Mesendoderm (in vitro differentiated cells): ENCODE results near the gene MARCHF10.

ENCODE experiments used
- DNase-seq: peaks from one replicate; pipeline ENCODE4 v3.0.0; 2013
- H2AK5ac ChIP-seq: 2 replicates; pipeline ENCODE4 v1.6.1; 2013; ENCODE audit warnings: low read length, inconsistent platforms
- H2BK120ac ChIP-seq: 2 replicates; pipeline ENCODE4 v1.6.1; 2013; ENCODE audit warnings: low read depth, mild to moderate bottlenecking, low read length, moderate library complexity, mixed read lengths
- H2BK15ac ChIP-seq: replicated peaks from 2 replicates; pipeline ENCODE4 v1.6.1; 2013; ENCODE audit warnings: low read depth, mild to moderate bottlenecking, moderate library complexity
- H2BK5ac ChIP-seq: 2 replicates; pipeline ENCODE4 v1.6.1; 2013; ENCODE audit warnings: low read length, inconsistent platforms
- H3K18ac ChIP-seq: 2 replicates; pipeline ENCODE4 v1.6.1; 2013; ENCODE audit warnings: mild to moderate bottlenecking, low read length, mixed read lengths
- H3K23ac ChIP-seq: one replicate; pipeline ENCODE4 v1.6.1; 2013; ENCODE audit warnings: low read length
- H3K27ac ChIP-seq: 2 replicates; pipeline ENCODE4 v1.5.1; 2013; ENCODE audit warnings: low read depth, mild to moderate bottlenecking, inconsistent platforms, low read length, moderate library complexity
- H3K27me3 ChIP-seq: 2 replicates; pipeline ENCODE4 v1.6.1; 2013; ENCODE audit warnings: low read length, control low read depth, mild to moderate bottlenecking, inconsistent platforms; ENCODE audit not compliant: insufficient read depth, poor library complexity
- H3K36me3 ChIP-seq: 2 replicates; pipeline ENCODE4 v1.6.1; 2013; ENCODE audit warnings: low read length, inconsistent platforms; ENCODE audit not compliant: control insufficient read depth, insufficient read depth
- H3K4ac ChIP-seq: one replicate; pipeline ENCODE4 v1.6.1; 2013; ENCODE audit warnings: low read depth, mild to moderate bottlenecking, low read length, moderate library complexity
- H3K4me1 ChIP-seq: 2 replicates; pipeline ENCODE4 v1.6.1; 2013; ENCODE audit warnings: low read depth, low read length, inconsistent platforms; ENCODE audit not compliant: control insufficient read depth
- H3K4me2 ChIP-seq: 2 replicates; pipeline ENCODE4 v1.6.1; 2013; ENCODE audit warnings: low read length
- H3K4me3 ChIP-seq: 2 replicates; pipeline ENCODE4 v1.5.1; 2013; ENCODE audit warnings: mild to moderate bottlenecking, low read length
- H3K56ac ChIP-seq: one replicate; pipeline ENCODE4 v1.6.1; 2013; ENCODE audit warnings: low read length
- H3K79me1 ChIP-seq: 2 replicates; pipeline ENCODE4 v1.6.1; 2013; ENCODE audit warnings: low read length, inconsistent platforms
- H3K79me2 ChIP-seq: 2 replicates; pipeline ENCODE4 v1.6.1; 2013; ENCODE audit warnings: mild to moderate bottlenecking, low read length; ENCODE audit not compliant: control insufficient read depth, insufficient read depth
- H3K9ac ChIP-seq: 2 replicates; pipeline ENCODE4 v1.6.1; 2013; ENCODE audit warnings: low read length, inconsistent platforms
- H4K5ac ChIP-seq: one replicate; pipeline ENCODE4 v1.6.1; 2013; ENCODE audit warnings: low read length
- H4K8ac ChIP-seq: one replicate; pipeline ENCODE4 v1.6.1; 2013; ENCODE audit warnings: low read depth, mild to moderate bottlenecking, control low read depth, low read length, moderate library complexity
- WGBS: extraction: QIAGEN DNeasy Blood & Tissue Kit; methylation state at CpG from one replicate; pipeline ENCODE4 v1.1.7; 2013; ENCODE audit warnings: low lambda C conversion rate, missing lambda C conversion rate; ENCODE audit not compliant: insufficient coverage; ENCODE audit errors: extremely low coverage; 5-methylcytosine and 5-hydroxymethylcytosine counted together

Gene MARCHF10

DNA sequence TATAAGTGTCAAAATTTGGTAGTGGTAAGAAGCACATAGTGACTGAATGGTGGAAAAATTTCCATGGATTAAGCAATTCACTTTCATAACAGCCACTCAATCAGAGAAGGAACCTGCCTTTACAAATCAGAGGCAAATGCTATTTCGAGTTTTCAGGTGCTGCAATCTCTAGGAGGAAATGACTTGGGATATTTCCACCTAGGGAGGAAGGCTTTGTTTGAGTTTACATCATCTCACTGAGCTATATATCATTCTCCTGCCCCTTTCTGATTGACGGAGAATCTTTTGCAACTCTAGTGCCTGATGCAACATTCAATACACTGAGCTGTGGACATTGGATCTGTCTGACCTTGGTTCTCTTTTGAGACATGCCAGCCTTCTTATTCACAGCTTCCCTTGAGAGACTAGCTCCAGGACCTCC, 26.3 kb downstream of the MARCHF10 start:
- Histone ChIP-seq H3K36me3 (no peaks in the 10 kb centered on the region), H3K4ac (no peak overlapping the region), H3K9ac (no peak overlapping the region), H2BK15ac (no peak overlapping the region), H3K56ac (no peak overlapping the region), H3K18ac (no peak overlapping the region), H4K5ac (no peak overlapping the region), H3K23ac (no peak overlapping the region), H3K4me1 (no peaks in the 10 kb centered on the region), H2BK5ac (no peak overlapping the region), H3K4me3 (no peak overlapping the region), H3K79me2 (no peaks in the 10 kb centered on the region), H3K4me2 (no peak overlapping the region), H3K27me3 (no peaks in the 10 kb centered on the region), H2BK120ac (no peak overlapping the region), H2AK5ac (no peak overlapping the region), H4K8ac (no peak overlapping the region), H3K27ac (no peak overlapping the region), H3K79me1 (no peaks in the 10 kb centered on the region)
- DNase-seq = no peak
- no CpG with 5 or more reads among the region's 2 CpGs for WGBS

DNA sequence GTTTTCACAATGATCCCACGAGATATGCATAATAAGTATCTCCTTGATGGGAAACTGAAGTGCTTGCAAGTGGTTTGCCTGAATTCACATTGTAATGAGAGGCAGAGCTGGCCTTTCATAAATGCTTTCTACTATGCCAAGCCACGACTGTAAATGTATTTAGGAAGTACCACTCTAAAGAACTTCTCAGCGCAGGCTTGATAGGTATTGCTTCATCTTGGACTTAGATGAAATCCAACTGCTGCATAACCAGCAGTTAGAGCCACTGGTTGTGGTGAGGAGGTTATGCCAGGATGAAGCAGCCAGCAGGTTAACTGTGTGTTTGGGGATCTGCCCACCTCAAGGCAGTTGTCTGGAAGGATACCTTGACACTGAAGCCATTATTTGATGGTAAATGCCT, 26.8 kb downstream of the MARCHF10 start:
- no peaks in the 10 kb centered on the region for H3K4me1 ChIP-seq
- no peak overlapping the region for H3K23ac ChIP-seq
- no peak overlapping the region for H3K9ac ChIP-seq
- DNase-seq = no peak
- H2BK5ac ChIP-seq = no peak overlapping the region
- no peak overlapping the region for H3K4me2 ChIP-seq
- no peak overlapping the region for H3K18ac ChIP-seq
- no peak overlapping the region for H3K56ac ChIP-seq
- H3K36me3 ChIP-seq = no peaks in the 10 kb centered on the region
- no peaks in the 10 kb centered on the region for H3K27me3 ChIP-seq
- no peak overlapping the region for H3K4ac ChIP-seq
- no peak overlapping the region for H2BK120ac ChIP-seq
- no peak overlapping the region for H3K4me3 ChIP-seq
- no CpG with 5 or more reads among the region's 3 CpGs for WGBS
- H3K79me1 ChIP-seq = no peaks in the 10 kb centered on the region
- H2AK5ac ChIP-seq = no peak overlapping the region
- no peak overlapping the region for H3K27ac ChIP-seq
- H3K79me2 ChIP-seq = no peaks in the 10 kb centered on the region
- no peak overlapping the region for H4K5ac ChIP-seq
- H2BK15ac ChIP-seq = no peak overlapping the region
- H4K8ac ChIP-seq = no peak overlapping the region

DNA sequence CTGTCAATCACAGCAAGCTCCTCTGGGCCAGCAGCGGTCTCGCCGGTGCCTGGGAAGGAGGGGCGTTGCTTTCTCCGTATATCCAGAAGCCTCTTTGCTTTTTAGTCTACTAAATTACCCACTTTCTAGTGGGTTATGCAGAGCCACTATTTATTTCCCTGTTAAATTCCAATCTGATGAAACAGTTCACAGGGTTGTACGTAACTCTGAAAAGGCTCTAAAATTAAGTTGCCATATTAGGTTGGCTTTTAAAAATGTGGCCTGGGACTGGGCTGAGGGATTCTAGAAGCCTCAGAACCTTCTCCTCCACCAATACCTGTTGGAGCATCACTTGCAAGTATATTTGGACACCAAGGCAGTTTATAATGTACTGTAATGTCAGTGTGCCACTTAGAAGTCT, 27.2 kb downstream of the MARCHF10 start:
- H4K8ac ChIP-seq = no peak overlapping the region
- no peaks in the 10 kb centered on the region for H3K36me3 ChIP-seq
- DNase-seq = no peak
- H3K79me1 ChIP-seq = no peaks in the 10 kb centered on the region
- no peak overlapping the region for H4K5ac ChIP-seq
- no peak overlapping the region for H3K4me3 ChIP-seq
- no peak overlapping the region for H3K9ac ChIP-seq
- no peak overlapping the region for H2AK5ac ChIP-seq
- H3K79me2 ChIP-seq = no peaks in the 10 kb centered on the region
- no CpG with 5 or more reads among the region's 6 CpGs for WGBS
- no peak overlapping the region for H3K4me2 ChIP-seq
- no peak overlapping the region for H3K56ac ChIP-seq
- no peak overlapping the region for H2BK5ac ChIP-seq
- H3K4ac ChIP-seq = no peak overlapping the region
- H2BK120ac ChIP-seq = no peak overlapping the region
- no peak overlapping the region for H2BK15ac ChIP-seq
- H3K27ac ChIP-seq = no peak overlapping the region
- no peak overlapping the region for H3K23ac ChIP-seq
- H3K4me1 ChIP-seq = no peaks in the 10 kb centered on the region
- H3K27me3 ChIP-seq = no peaks in the 10 kb centered on the region
- H3K18ac ChIP-seq = no peak overlapping the region

DNA sequence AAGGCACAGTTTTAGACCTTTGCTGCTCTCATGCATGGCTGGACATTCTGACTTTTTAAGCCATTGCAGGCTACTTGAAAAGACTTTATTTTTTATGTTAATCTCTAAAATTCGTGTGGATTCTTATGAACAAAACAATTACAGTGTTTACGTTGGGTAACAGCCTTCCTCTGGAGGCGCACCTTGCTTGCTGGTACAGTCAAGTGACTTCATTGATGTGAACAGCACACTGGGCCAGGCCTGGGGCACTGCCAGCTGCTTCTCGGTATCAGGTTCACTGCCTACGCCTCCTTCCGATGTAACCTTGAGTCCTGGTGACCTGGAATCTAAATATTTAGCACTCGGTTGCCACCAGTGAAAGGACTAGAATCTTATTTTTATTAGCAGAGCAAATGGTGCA, 27.8 kb downstream of the MARCHF10 start:
- Histone ChIP-seq H2BK5ac (no peak overlapping the region), H3K27me3 (no peaks in the 10 kb centered on the region), H3K23ac (no peak overlapping the region), H2BK15ac (no peak overlapping the region), H2AK5ac (no peak overlapping the region), H3K56ac (no peak overlapping the region), H3K4me2 (no peak overlapping the region), H3K4me3 (no peak overlapping the region), H3K4me1 (no peaks in the 10 kb centered on the region), H3K36me3 (no peaks in the 10 kb centered on the region), H2BK120ac (no peak overlapping the region), H3K27ac (no peak overlapping the region), H3K9ac (no peak overlapping the region), H3K4ac (no peak overlapping the region), H3K79me2 (no peaks in the 10 kb centered on the region), H3K18ac (no peak overlapping the region), H4K8ac (no peak overlapping the region), H3K79me1 (no peaks in the 10 kb centered on the region), H4K5ac (no peak overlapping the region)
- no CpG with 5 or more reads among the region's 7 CpGs for WGBS
- DNase-seq = no peak

DNA sequence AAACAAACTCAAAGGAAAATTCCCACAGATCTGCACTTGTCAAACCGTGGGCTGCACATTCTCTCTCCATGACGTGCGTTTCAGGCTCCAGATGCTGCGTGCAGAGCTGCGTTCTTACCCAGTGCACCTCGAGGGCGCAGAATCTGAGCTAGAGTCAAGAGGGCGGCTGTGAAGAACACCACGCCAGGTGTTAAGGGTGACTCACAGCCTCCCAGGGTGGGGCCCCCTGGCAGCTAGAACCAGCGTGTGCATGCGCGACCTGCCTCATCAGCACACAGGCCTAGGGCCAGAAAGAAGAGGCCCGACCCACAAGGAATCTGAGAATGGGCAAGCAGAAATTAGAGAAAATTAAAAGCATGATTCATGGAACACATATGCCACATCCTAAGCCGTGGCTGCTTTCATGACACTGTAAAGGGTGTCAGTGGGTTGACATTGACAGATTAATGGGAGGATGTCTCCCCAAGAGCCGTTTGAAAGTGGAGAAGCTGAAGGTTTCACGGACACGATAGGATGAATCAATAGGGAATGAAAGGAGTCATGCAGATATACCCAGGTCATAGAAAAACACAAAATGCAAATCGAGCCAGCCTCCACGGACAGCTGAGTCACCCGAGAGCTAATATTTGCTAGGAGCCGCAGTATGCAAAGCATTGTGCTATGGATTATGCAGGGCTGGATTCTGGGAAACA, 29.0 kb downstream of the MARCHF10 start:
- Histone ChIP-seq H3K4me2 (no peak overlapping the region), H3K27ac (no peak overlapping the region), H3K4ac (no peak overlapping the region), H3K18ac (no peak overlapping the region), H2BK5ac (no peak overlapping the region), H4K8ac (no peak overlapping the region), H2AK5ac (no peak overlapping the region), H3K36me3 (no peaks in the 10 kb centered on the region), H3K79me2 (no peaks in the 10 kb centered on the region), H3K27me3 (no peaks in the 10 kb centered on the region), H4K5ac (no peak overlapping the region), H2BK120ac (no peak overlapping the region), H3K4me3 (no peak overlapping the region), H2BK15ac (no peak overlapping the region), H3K9ac (no peak overlapping the region), H3K56ac (no peak overlapping the region), H3K23ac (no peak overlapping the region), H3K4me1 (no peaks in the 10 kb centered on the region), H3K79me1 (no peaks in the 10 kb centered on the region)
- WGBS = no CpG with 5 or more reads among the region's 21 CpGs
- DNase-seq = no peak

DNA sequence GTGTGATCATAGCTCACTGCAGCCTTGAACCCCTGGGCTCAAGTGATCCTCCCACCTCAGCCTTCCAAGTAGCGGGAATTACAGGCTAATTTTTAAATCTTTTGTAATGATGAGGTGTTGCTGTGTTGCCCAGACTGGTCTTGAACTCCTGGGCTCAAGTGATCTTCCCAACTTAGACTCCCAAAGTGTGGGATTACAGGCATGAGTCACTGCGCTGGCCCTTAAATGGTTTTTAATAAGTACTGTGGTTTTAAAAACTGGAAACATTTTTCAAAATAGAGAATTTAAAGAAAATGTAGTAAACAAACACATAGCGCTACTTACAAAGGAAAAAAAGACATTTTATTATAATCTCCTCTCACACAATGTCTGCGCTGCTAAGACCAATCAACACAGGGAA, 32.2 kb downstream of the MARCHF10 start:
- no peak overlapping the region for H3K4me3 ChIP-seq
- no peak overlapping the region for H2BK120ac ChIP-seq
- no peak overlapping the region for H3K56ac ChIP-seq
- H4K8ac ChIP-seq = no peak overlapping the region
- H3K4me1 ChIP-seq = no peaks in the 10 kb centered on the region
- no peak overlapping the region for H3K4me2 ChIP-seq
- no peak overlapping the region for H2BK5ac ChIP-seq
- no peak overlapping the region for H3K9ac ChIP-seq
- H3K27ac ChIP-seq = no peak overlapping the region
- no peaks in the 10 kb centered on the region for H3K79me2 ChIP-seq
- H3K27me3 ChIP-seq = no peaks in the 10 kb centered on the region
- no peak overlapping the region for H3K23ac ChIP-seq
- no peak overlapping the region for H2BK15ac ChIP-seq
- H3K4ac ChIP-seq = no peak overlapping the region
- WGBS = no CpG with 5 or more reads among the region's 4 CpGs
- H4K5ac ChIP-seq = no peak overlapping the region
- no peak overlapping the region for H2AK5ac ChIP-seq
- H3K18ac ChIP-seq = no peak overlapping the region
- no peaks in the 10 kb centered on the region for H3K79me1 ChIP-seq
- no peak for DNase-seq
- no peaks in the 10 kb centered on the region for H3K36me3 ChIP-seq
